Measurements from ENCODE around the gene PRKAG2.

PRKAG2 gene

GRCh38 chr7:151686016-151686766 is 190.7 kb downstream of the PRKAG2 start:
- DNase-seq = no peak

GRCh38 chr7:151684408-151685175 is 192.3 kb downstream of the PRKAG2 start:
- DNase-seq = no peak

- no peak for DNase-seq
These were observed 193.1 kb downstream of the PRKAG2 start for GRCh38 chr7:151683615-151684407.

DNA sequence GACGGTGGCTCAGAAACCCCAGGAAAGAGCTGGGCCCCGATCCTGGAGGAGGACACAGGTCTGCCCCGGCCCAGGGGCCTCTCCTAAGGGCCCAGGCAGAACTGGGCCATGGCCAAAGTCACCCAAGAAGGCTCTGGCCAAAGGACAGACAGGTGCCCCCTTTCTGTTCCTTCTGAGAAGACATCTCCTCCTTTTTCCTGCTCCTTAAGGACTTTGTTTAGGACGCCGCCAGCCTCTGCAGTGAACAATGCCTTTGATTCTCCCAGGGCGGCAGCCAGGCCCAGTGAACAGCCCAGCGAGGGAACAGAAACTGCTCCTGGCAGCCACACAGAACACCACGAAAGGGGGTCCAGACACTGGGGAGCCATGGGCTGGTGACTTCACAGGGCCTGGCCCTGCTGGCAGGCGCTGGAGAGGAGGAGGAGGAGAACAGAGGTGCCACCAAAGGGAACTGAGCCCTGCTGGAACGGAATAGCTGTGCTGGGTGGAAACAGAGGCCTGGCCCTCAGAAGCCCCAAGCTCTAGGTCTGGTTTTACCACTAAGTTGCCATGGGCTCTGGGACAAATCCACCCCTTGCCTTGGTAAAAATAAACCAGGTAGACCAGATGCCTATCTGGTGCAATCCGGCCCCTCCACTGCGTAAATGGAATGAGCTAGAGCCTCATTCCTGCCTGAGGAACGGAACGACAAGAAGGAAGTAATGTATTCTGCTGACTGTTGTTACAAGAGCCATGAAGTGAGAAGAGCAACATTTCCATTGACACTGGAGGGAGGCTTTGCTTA is 193.9 kb downstream of the PRKAG2 start:
- DNase-seq = no peak

DNA sequence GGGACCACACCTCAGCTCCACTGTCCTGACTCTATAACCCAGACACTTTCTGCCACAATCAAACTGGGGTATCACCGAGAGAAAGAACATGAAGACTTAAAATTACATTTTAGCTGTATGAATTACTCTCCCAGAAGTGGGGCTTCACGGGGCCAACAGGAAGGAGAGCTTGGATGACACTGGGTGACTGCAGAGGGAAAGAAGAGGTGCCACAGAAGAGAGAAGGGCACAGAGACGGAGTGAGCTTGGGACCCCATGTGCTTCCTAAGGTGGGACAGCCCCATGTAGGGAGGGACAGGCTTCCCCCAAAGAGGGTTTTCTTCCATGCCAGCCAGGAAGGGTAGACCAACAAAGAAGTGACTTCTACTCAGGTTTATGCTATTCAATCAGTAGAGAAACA is 195.2 kb downstream of the PRKAG2 start:
- no peak for DNase-seq

DNA sequence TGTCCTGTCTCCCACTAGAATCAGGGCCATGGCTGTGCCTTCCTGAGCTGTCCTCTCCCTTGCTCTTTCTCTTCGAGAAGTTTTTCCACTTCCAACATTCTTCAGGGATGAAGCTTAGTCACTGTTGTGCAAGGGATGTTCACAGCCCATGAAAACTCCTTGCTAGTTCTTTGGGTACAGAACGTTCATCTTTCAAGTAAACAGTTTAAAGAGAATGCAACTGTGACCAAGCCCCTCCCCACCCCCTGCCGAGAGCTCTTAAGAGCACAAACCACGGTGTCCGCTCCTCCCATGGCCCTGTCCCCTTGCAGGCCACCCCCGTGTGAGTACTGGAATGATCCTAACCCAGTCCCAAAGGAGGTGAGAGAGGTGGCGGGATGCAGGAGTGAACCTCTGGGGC is 196.1 kb downstream of the PRKAG2 start:
- no peak for DNase-seq

- DNase-seq = no peak
These were observed 196.9 kb downstream of the PRKAG2 start for GRCh38 chr7:151679881-151680612.

GRCh38 chr7:151679071-151679708 is 197.7 kb downstream of the PRKAG2 start:
- no peak for DNase-seq

GRCh38 chr7:151678227-151678604 is 198.7 kb downstream of the PRKAG2 start:
- DNase-seq = no peak

GRCh38 chr7:151677581-151678226 is 199.2 kb downstream of the PRKAG2 start:
- DNase-seq = no peak

DNA sequence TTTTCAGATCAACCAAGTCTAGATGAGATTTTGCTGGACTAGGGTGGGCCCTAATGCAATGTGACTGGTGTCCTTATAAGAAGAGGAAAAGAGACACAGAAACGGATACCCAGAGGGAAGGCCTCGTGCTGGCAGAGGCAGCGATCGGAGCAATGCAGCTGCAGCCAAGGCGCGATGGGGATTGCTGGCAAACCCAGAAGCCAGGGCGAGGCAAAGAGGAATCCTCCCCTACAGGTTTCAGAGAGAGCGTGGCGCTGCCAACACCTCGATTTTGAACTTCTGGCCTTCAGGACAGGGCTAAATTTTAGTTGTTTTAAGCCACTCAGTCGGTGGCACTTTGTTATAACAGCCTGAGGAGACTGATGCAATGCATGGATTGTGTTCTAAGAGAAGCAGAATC is 200.2 kb downstream of the PRKAG2 start:
- no peak for DNase-seq

DNA sequence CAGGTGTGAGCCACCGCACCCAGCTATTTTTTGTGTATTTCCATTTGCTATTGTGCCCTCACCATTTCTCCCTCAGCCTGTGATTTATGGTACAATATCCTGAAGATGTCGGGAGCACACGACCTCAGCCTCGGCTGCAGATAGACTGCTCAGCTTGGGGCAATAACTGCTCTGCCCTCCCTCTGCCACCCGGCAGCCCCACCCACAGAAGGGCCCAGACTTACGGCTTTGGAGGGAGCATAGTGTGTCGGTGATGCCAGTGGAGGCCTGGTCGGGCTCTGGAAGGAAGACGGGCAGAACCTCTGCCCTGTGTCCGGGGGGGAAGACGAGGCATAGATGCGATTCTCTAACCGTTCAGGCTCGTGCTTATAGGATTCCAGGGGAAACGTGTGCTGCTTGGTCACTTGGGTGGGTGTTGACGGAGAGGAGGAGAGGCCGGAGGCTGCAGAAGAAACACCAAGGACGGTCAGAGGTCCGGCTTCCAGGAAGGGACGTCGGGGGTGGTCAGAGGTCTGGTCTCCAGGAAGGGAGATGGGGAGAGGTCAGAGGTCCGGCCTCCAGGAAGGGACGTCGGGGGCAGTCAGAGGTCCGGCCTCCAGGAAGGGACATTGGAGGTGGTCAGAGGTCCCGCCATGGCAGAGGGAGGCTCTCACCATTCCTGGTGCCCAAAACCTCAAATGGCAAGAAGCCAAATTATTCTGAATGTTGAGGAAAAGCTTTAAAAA is 201.6 kb downstream of the PRKAG2 start:
- DNase-seq = no peak

- no peak for DNase-seq
These were observed 202.6 kb downstream of the PRKAG2 start for GRCh38 chr7:151674161-151674920.

- no peak for DNase-seq
These were observed 203.7 kb downstream of the PRKAG2 start for GRCh38 chr7:151673216-151673615.

DNA sequence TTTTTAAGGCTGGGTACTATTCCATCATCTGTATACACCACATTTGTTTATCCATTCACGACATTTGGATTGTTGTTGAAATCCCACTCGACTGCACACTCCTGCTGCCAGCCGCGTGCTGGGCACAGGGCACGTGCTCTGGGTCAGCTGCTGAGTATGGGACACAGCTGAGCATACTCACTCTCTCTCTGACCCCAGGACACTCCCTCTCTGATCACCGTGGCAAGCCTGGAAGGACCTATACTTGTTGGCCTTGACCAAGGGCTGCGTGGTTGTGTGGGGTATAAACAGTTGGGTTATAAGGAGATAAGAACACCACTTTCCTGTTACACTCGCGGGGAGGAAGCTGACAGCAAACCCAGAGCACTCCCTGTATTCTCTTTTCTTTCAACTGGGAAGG is 204.2 kb downstream of the PRKAG2 start:
- DNase-seq = no peak

GRCh38 chr7:151671514-151671913 is 205.4 kb downstream of the PRKAG2 start:
- no peak for DNase-seq

- DNase-seq = no peak
These were observed 207.2 kb downstream of the PRKAG2 start for GRCh38 chr7:151669762-151670161.

- no peak for DNase-seq
These were observed 210.0 kb downstream of the PRKAG2 start for GRCh38 chr7:151666886-151667285.

- peak; percentile 79 for DNase-seq
These were observed 211.5 kb downstream of the PRKAG2 start for GRCh38 chr7:151665368-151665767.

DNA sequence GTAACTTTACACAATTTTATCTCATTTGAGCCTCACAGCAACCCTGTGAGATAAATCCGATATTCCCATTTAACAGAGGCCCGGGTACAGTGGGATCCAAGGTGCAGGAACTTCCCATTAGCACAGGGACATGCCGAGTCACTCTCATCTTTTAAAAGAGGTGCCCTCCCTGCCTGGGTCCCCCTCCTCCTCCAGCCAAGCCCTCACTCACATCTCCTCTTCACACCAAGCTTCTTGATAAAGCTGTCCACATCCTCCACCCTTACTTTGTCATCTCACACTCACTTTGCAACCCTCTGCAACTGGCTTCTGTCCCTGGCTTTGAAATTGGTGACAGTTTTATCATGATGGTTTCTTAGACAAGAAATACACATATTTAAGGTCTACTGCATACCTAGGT is 212.6 kb downstream of the PRKAG2 start:
- DNase-seq = no peak
